GM19324 (cell line): ENCODE measurements around the gene ZNF552.
A peak's percentile ranks its signal among the peaks of the same experiment; 100 is the strongest.
"Not testable (repeated sequence)": the region's sequence is repeated elsewhere in the genome, so short reads cannot be mapped to it uniquely, and the experiment has no call there.

Source experiments
- ATAC-seq: cut with Tn5 transposase; IDR thresholded peaks from one replicate; pipeline ENCODE4 v1.9.1; 2021; ENCODE audit warnings: mild to moderate bottlenecking, moderate library complexity; ENCODE audit not compliant: unreplicated experiment, low FRiP score

ZNF552 gene

GRCh38 chr19:57814505-57815246, at the start of gene ZNF552:
TSS of gene ZNF552 (minus strand) at chr19:57814913. CDS start at chr19:57814743, 170 bp downstream.
- ATAC-seq = peak; percentile 82

- not testable (repeated sequence) for ATAC-seq
Measured at GRCh38 chr19:57862351-57862750, 47.6 kb upstream of the ZNF552 start.

- ATAC-seq = not testable (repeated sequence)
Measured at GRCh38 chr19:57854117-57854516, 39.4 kb upstream of the ZNF552 start.

- ATAC-seq = not testable (repeated sequence)
Measured at GRCh38 chr19:57851812-57852603, 37.3 kb upstream of the ZNF552 start.

- ATAC-seq = no peak
Measured at GRCh38 chr19:57850553-57851017, 35.9 kb upstream of the ZNF552 start.

GRCh38 chr19:57849666-57850473, 35.2 kb upstream of the ZNF552 start, which contains the start of gene ZNF587:
TSS of gene ZNF587 (plus strand) at chr19:57849859. CDS start at chr19:57850039, 180 bp downstream.
- peak; percentile 86 for ATAC-seq

GRCh38 chr19:57849162-57849665, 34.5 kb upstream of the ZNF552 start:
- ATAC-seq = peak; percentile 29

GRCh38 chr19:57847164-57847563, 32.5 kb upstream of the ZNF552 start:
- not testable (repeated sequence) for ATAC-seq

- no peak for ATAC-seq
Measured at GRCh38 chr19:57841122-57841763, 26.5 kb upstream of the ZNF552 start.

GRCh38 chr19:57838622-57839191, 24.0 kb upstream of the ZNF552 start:
- not testable (repeated sequence) for ATAC-seq

GRCh38 chr19:57836991-57837390, 22.3 kb upstream of the ZNF552 start:
- not testable (repeated sequence) for ATAC-seq

- no peak for ATAC-seq
Measured at GRCh38 chr19:57830071-57830602, 15.4 kb upstream of the ZNF552 start, which contains the start of gene ZNF587B. TSS of gene ZNF587B (plus strand) at chr19:57830299. CDS start at chr19:57830529, 230 bp downstream.

GRCh38 chr19:57829316-57829715, 14.6 kb upstream of the ZNF552 start:
- no peak for ATAC-seq

GRCh38 chr19:57825511-57825910, 10.8 kb upstream of the ZNF552 start:
- no peak for ATAC-seq

GRCh38 chr19:57823608-57824007, 8.9 kb upstream of the ZNF552 start:
- not testable (repeated sequence) for ATAC-seq

- not testable (repeated sequence) for ATAC-seq
Measured at GRCh38 chr19:57823155-57823554, 8.4 kb upstream of the ZNF552 start.

- not testable (repeated sequence) for ATAC-seq
Measured at GRCh38 chr19:57821501-57821900, 6.8 kb upstream of the ZNF552 start.

- not testable (repeated sequence) for ATAC-seq
Measured at GRCh38 chr19:57821095-57821494, 6.4 kb upstream of the ZNF552 start.

- ATAC-seq = no peak
Measured at GRCh38 chr19:57820599-57820998, 5.9 kb upstream of the ZNF552 start.
